Neural cell (in vitro differentiated cells): ENCODE measurements around the gene TFE3. TPM values are rescaled to one million over a fixed set of nuclear protein-coding genes. Genes with fewer than 3 reads are reported as not detected.

Experiments
- H2AFZ ChIP-seq: fragments of 200-600, 300-800 bp; sonication (generic), shearing (Covaris generic); 2 replicates; pipeline ENCODE4 v1.6.0; 2014; ENCODE audit warnings: low read depth, mild to moderate bottlenecking, antibody characterized with exemption, low read length, moderate library complexity
- H3F3A ChIP-seq: fragments of 200-600 bp; shearing (Covaris generic); 2 replicates; pipeline ENCODE4 v1.6.1; 2016; ENCODE audit warnings: mild to moderate bottlenecking, moderate library complexity, mixed read lengths, antibody characterized with exemption, low read length; ENCODE audit not compliant: insufficient read depth, poor library complexity, severe bottlenecking
- H3K27ac ChIP-seq: fragments of 200-600, 300-800 bp; sonication (generic), shearing (Covaris generic); 2 replicates; pipeline ENCODE4 v1.5.1; 2014; ENCODE audit warnings: mild to moderate bottlenecking, low read length, moderate library complexity
- H3K27me3 ChIP-seq: fragments of 300-800, 200-600 bp; sonication (generic), shearing (Covaris generic); 2 replicates; pipeline ENCODE4 v1.6.0; 2014; ENCODE audit warnings: mild to moderate bottlenecking, low read depth, low read length, moderate library complexity; ENCODE audit not compliant: insufficient read depth
- H3K36me3 ChIP-seq: fragments of 300-800, 200-600 bp; sonication (generic), shearing (Covaris generic); 2 replicates; pipeline ENCODE4 v1.5.1; 2014; ENCODE audit warnings: mild to moderate bottlenecking, antibody characterized with exemption, low read length, moderate library complexity; ENCODE audit not compliant: insufficient read depth
- H3K4me2 ChIP-seq: fragments of 300-800, 200-600 bp; sonication (generic), shearing (Covaris generic); 2 replicates; pipeline ENCODE4 v1.6.0; 2014; ENCODE audit warnings: mild to moderate bottlenecking, low read length
- H3K4me3 ChIP-seq: fragments of 300-800, 200-600 bp; sonication (generic), shearing (Covaris generic); 2 replicates; pipeline ENCODE4 v1.5.1; 2014; ENCODE audit warnings: mild to moderate bottlenecking, low read length, moderate library complexity
- H3K79me2 ChIP-seq: fragments of 200-600 bp; shearing (Covaris generic); replicated peaks from 2 replicates; pipeline ENCODE4 v1.6.0; 2014; ENCODE audit warnings: mild to moderate bottlenecking, low read length, moderate library complexity; ENCODE audit not compliant: insufficient read depth
- H3K9ac ChIP-seq: fragments of 300-800, 200-600 bp; sonication (generic), shearing (Covaris generic); 2 replicates; pipeline ENCODE4 v1.6.1; 2016; ENCODE audit warnings: mild to moderate bottlenecking, low read length, mixed read lengths
- H3K9me2 ChIP-seq: fragments of 200-600 bp; shearing (Covaris generic); 2 replicates; pipeline ENCODE4 v1.6.1; 2016; ENCODE audit warnings: mild to moderate bottlenecking, low read length, mixed read lengths; ENCODE audit not compliant: insufficient read depth
- H3K9me3 ChIP-seq: fragments of 200-600, 300-800 bp; sonication (generic), shearing (Covaris generic); 2 replicates; pipeline ENCODE4 v1.6.1; 2016; ENCODE audit warnings: mild to moderate bottlenecking, mixed run types, low read length, moderate library complexity, mixed read lengths
- H4K20me1 ChIP-seq: fragments of 200-600 bp; shearing (Covaris generic); 2 replicates; pipeline ENCODE4 v1.6.1; 2016; ENCODE audit warnings: mild to moderate bottlenecking, mixed run types; ENCODE audit not compliant: insufficient read depth
- EP300 ChIP-seq: fragments of 450-650 bp; conservative IDR thresholded peaks from 2 replicates; pipeline ENCODE4 v1.6.1; 2014; ENCODE audit warnings: antibody characterized with exemption, mild to moderate bottlenecking, moderate library complexity; ENCODE audit not compliant: poor library complexity, severe bottlenecking
- EZH2 ChIP-seq: fragments of 200-600, 300-800 bp; shearing (Covaris generic), sonication (generic); IDR thresholded peaks from 2 replicates; pipeline ENCODE4 v1.6.1; 2014; ENCODE audit warnings: antibody characterized with exemption, low read length, borderline replicate concordance, mild to moderate bottlenecking; ENCODE audit not compliant: insufficient read depth, poor library complexity, severe bottlenecking
- MXI1 ChIP-seq: fragments of 450-650 bp; conservative IDR thresholded peaks from 2 replicates; pipeline ENCODE4 v1.6.1; 2014; ENCODE audit warnings: antibody characterized with exemption, mild to moderate bottlenecking; ENCODE audit not compliant: poor library complexity, severe bottlenecking
- POLR2AphosphoS5 ChIP-seq: IDR thresholded peaks from 2 replicates; pipeline ENCODE4 v1.6.1; 2012
- RAD21 ChIP-seq: fragments of 450-650 bp; conservative IDR thresholded peaks from 2 replicates; pipeline ENCODE4 v1.6.1; 2014; ENCODE audit warnings: antibody characterized with exemption, mild to moderate bottlenecking, moderate library complexity
- SMC3 ChIP-seq: fragments of 450-650 bp; conservative IDR thresholded peaks from 2 replicates; pipeline ENCODE4 v1.6.1; 2014; ENCODE audit warnings: antibody characterized with exemption, mild to moderate bottlenecking, moderate library complexity; ENCODE audit not compliant: poor library complexity
- TAF1 ChIP-seq: IDR thresholded peaks from 2 replicates; pipeline ENCODE4 v1.6.1; 2012; ENCODE audit warnings: low read depth
- polyA plus RNA-seq: library from polyadenylated mRNA; depleted of rRNA; stranded (reverse); fragments of >200 nt; gene quantifications from 2 replicates; pipeline ENCODE4 v1.2.3, GENCODE V29; 2014
- TF ChIP-seq, protein P1 (sequence below): IDR thresholded peaks from 2 replicates; pipeline ENCODE4 v1.6.1; 2012; ENCODE audit warnings: borderline replicate concordance
- TF ChIP-seq, protein P2 (sequence below): fragments of 450-650 bp; IDR thresholded peaks from 2 replicates; pipeline ENCODE4 v1.5.1; 2014; ENCODE audit warnings: antibody characterized with exemption, mild to moderate bottlenecking, moderate library complexity; ENCODE audit not compliant: poor library complexity, severe bottlenecking

The TFE3 gene
- polyA plus RNA-seq, 1 donor from 2014 or later: 8.9 TPM

DNA sequence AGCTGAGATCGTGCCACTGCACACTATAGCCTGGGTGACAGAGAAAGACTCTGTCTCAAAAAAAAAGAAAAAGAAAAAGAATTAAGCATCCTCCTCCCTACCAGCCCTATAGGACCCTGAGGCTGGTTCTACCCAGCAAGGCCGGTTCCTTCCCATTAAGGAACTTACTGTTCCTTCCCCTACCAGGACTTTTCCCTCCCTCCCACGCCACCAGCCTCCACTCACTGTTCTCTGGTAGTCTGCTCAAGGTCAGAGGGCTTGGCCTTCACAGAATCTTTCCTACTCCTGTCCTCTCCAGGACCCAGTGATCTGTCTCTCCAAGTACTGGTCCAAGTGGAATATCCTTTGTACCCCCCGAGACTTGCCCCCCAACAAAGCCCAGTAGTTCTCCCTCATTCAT lies 42.5 kb downstream of the TFE3 start:
- H2AFZ ChIP-seq: no peak overlapping the region
- H3K79me2 ChIP-seq: peaks cover 13% of the 10 kb centered on the region
- H3K9me3 ChIP-seq: no peaks in the 10 kb centered on the region
- TF ChIP-seq SMC3 (no peak), EP300 (no peak), POLR2AphosphoS5 (no peak), RAD21 (no peak)
- TF ChIP-seq, protein P1, sequence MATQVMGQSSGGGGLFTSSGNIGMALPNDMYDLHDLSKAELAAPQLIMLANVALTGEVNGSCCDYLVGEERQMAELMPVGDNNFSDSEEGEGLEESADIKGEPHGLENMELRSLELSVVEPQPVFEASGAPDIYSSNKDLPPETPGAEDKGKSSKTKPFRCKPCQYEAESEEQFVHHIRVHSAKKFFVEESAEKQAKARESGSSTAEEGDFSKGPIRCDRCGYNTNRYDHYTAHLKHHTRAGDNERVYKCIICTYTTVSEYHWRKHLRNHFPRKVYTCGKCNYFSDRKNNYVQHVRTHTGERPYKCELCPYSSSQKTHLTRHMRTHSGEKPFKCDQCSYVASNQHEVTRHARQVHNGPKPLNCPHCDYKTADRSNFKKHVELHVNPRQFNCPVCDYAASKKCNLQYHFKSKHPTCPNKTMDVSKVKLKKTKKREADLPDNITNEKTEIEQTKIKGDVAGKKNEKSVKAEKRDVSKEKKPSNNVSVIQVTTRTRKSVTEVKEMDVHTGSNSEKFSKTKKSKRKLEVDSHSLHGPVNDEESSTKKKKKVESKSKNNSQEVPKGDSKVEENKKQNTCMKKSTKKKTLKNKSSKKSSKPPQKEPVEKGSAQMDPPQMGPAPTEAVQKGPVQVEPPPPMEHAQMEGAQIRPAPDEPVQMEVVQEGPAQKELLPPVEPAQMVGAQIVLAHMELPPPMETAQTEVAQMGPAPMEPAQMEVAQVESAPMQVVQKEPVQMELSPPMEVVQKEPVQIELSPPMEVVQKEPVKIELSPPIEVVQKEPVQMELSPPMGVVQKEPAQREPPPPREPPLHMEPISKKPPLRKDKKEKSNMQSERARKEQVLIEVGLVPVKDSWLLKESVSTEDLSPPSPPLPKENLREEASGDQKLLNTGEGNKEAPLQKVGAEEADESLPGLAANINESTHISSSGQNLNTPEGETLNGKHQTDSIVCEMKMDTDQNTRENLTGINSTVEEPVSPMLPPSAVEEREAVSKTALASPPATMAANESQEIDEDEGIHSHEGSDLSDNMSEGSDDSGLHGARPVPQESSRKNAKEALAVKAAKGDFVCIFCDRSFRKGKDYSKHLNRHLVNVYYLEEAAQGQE: no peak
- TF ChIP-seq, protein P2, sequence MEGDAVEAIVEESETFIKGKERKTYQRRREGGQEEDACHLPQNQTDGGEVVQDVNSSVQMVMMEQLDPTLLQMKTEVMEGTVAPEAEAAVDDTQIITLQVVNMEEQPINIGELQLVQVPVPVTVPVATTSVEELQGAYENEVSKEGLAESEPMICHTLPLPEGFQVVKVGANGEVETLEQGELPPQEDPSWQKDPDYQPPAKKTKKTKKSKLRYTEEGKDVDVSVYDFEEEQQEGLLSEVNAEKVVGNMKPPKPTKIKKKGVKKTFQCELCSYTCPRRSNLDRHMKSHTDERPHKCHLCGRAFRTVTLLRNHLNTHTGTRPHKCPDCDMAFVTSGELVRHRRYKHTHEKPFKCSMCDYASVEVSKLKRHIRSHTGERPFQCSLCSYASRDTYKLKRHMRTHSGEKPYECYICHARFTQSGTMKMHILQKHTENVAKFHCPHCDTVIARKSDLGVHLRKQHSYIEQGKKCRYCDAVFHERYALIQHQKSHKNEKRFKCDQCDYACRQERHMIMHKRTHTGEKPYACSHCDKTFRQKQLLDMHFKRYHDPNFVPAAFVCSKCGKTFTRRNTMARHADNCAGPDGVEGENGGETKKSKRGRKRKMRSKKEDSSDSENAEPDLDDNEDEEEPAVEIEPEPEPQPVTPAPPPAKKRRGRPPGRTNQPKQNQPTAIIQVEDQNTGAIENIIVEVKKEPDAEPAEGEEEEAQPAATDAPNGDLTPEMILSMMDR: no peak
- H3K27ac ChIP-seq: no peak overlapping the region
- H4K20me1 ChIP-seq: no peaks in the 10 kb centered on the region
- peak overlapping the region; percentile 80 for H3K4me3 ChIP-seq
- H3K27me3 ChIP-seq: no peaks in the 10 kb centered on the region
- no peaks in the 10 kb centered on the region for H3K36me3 ChIP-seq
- no peaks in the 10 kb centered on the region for H3K9me2 ChIP-seq
- no peak overlapping the region for H3K9ac ChIP-seq
- peak overlapping the region; percentile 39 for H3K4me2 ChIP-seq
- no peaks in the 10 kb centered on the region for H3F3A ChIP-seq

DNA sequence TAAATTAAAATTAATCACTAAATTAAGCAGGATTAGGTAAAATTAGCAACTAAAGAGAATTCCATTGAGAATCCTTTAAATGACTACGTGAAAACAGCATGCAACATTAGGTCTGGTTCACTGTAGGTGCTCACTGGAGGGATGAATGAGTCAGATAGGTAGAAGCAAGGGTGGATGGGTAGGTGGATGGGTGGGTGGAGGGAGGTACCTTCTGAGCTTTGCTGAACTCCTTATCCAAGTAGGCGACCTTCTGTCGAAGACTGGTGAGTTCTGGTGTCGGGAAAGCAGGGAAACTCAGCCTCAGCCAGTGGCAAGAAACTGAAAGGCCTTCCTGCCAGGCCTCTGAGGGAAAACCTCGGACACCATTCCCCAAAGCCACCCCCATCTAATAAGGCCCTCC lies 44.1 kb downstream of the TFE3 start:
- no peak overlapping the region for H3K4me2 ChIP-seq
- no peak overlapping the region for H3K4me3 ChIP-seq
- H3K9me2 ChIP-seq: no peaks in the 10 kb centered on the region
- H2AFZ ChIP-seq: no peak overlapping the region
- no peak for TF ChIP-seq RAD21
- TF ChIP-seq POLR2AphosphoS5: no peak
- TF ChIP-seq, protein P2: no peak
- no peak for TF ChIP-seq SMC3
- no peak for TF ChIP-seq MXI1
- TF ChIP-seq EP300: no peak
- TF ChIP-seq, protein P1: no peak
- TF ChIP-seq TAF1: no peak
- TF ChIP-seq EZH2: no peak
- H3K27me3 ChIP-seq: no peaks in the 10 kb centered on the region
- no peak overlapping the region for H3K27ac ChIP-seq
- no peak overlapping the region for H3K9ac ChIP-seq
- no peaks in the 10 kb centered on the region for H3K9me3 ChIP-seq
- no peaks in the 10 kb centered on the region for H3K36me3 ChIP-seq
- peaks cover 13% of the 10 kb centered on the region for H3K79me2 ChIP-seq
- H3F3A ChIP-seq: no peaks in the 10 kb centered on the region
- no peaks in the 10 kb centered on the region for H4K20me1 ChIP-seq
